ENCODE results near the gene NDFIP2.

DNA sequence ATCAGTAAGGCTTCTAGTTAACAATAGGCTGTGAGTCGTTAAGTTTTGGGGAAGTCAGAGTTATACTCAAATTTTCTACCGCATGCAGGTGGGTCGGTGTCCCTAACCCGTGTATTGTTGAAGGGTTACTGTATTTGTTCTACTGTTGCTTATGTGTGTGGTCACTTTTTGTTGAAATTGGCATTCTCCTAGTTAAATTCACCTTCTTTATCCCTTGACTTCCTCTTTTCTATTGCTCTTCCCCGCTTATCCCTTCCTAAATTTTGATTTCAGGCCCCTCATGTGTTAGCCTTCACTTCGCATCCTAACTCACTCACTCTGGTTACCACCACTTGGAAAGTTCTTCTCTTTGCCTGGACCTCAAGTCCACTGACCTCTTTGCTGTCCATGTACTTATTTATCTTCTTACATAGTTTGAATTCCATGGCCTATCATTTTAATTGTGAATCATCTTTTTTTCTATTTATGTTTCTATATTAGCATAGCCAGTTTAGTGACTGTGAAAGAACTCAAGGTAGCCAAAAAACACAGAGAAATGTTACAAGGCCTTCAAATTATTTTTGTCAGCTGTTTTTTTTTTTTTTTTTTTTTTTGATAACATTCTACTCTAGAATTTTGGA lies 52.9 kb downstream of the NDFIP2 start:
- TF ChIP-seq, protein P1, sequence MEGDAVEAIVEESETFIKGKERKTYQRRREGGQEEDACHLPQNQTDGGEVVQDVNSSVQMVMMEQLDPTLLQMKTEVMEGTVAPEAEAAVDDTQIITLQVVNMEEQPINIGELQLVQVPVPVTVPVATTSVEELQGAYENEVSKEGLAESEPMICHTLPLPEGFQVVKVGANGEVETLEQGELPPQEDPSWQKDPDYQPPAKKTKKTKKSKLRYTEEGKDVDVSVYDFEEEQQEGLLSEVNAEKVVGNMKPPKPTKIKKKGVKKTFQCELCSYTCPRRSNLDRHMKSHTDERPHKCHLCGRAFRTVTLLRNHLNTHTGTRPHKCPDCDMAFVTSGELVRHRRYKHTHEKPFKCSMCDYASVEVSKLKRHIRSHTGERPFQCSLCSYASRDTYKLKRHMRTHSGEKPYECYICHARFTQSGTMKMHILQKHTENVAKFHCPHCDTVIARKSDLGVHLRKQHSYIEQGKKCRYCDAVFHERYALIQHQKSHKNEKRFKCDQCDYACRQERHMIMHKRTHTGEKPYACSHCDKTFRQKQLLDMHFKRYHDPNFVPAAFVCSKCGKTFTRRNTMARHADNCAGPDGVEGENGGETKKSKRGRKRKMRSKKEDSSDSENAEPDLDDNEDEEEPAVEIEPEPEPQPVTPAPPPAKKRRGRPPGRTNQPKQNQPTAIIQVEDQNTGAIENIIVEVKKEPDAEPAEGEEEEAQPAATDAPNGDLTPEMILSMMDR (IDR thresholded peaks at IDR 0.05 in 8 of 11, conservative IDR thresholded peaks at IDR 0.05 in 3 of 11): no peak
- no peak for TF ChIP-seq POLR2A (IDR thresholded peaks at IDR 0.05)

Measured in spleen (tissue), 7 donors.